ENCODE measurements around the gene MAP2K4.

Gene MAP2K4

DNA sequence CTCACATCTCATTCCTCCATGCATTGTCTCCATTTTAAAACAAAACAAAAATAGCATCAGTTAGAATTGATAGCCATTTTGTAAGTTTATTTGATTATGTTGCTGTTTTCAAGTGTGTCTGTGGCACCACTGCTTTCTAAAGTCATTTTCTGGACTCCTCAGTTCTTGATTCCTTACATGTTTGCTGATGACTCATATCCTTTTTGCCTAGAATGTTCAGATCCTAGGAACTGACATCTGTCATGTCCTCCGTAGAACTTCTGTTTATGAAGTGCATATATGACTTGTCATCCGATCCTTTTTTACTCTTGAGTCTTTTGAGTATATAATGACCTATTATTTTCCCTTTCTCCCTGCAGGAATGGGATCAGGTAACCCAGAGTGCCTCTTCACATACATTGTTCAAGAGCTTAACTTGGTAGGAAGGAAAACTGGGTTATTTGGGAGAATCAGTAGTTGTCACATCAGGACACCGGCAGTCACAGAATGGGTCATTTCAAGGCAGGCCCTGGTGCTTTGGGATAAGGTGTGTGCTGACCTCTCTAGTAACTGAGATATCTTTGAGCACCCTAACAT is 69.2 kb downstream of the MAP2K4 start:
- no CpG with 5 or more reads among the region's 3 CpGs for WGBS, 2 donors (ENCODE audit: extremely low coverage in 2 of 2, insufficient read length in 2 of 2, insufficient replicate concordance in 1 of 2)
- no peak overlapping the region for H3K4me3 ChIP-seq (ENCODE audit: low read length in 2 of 2)

DNA sequence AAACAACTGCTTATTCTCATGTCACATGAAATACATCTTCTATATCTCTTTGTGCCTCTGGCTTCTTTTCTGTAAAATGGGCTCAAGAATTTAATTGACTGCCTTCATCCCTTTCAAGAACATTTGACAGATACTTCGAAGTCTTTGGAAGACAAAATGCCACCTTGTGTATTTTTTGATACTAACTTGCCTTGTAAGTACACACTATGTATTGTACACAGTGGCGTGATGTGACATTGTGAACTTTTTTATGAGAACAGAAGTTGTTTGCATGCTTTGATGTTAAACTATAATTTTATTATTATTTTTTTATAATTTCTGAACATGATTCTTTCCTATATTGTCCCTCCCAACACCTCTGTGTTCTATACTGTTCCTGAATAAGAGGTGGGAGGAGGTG is 73.7 kb downstream of the MAP2K4 start:
- H4K91ac ChIP-seq (ENCODE audit: low read depth, low read length, poor library complexity), result no peak overlapping the region
- H3K14ac ChIP-seq (ENCODE audit: low read length), result no peak overlapping the region
- H3K9ac ChIP-seq (ENCODE audit: low read depth, low read length, poor library complexity), result no peak overlapping the region
- H3K79me1 ChIP-seq (ENCODE audit: low read depth, low read length), result peaks cover 2% of the 10 kb centered on the region
- no peak overlapping the region for H3K18ac ChIP-seq (ENCODE audit: low read length)
- peaks cover 0 to 3% of the 10 kb centered on the region in 2 donors for H3K4me1 ChIP-seq (ENCODE audit: control insufficient read depth in 2 of 2, insufficient read depth in 1 of 2, low read depth in 1 of 2, low read length in 2 of 2)
- no peak overlapping the region for H3K27ac ChIP-seq (replicated peaks; ENCODE audit: low read length)
- no peaks in the 10 kb centered on the region for H3K27me3 ChIP-seq (ENCODE audit: control insufficient read depth in 3 of 3, insufficient read depth in 3 of 3, low read depth in 1 of 3, low read length in 3 of 3)
- H2BK120ac ChIP-seq (ENCODE audit: low read depth, low read length), result no peak overlapping the region
- no peak overlapping the region for H3K4ac ChIP-seq (ENCODE audit: low read length)
- H2BK15ac ChIP-seq (ENCODE audit: low read length), result no peak overlapping the region
- no CpG with 5 or more reads among the region's 2 CpGs for WGBS, 2 donors (ENCODE audit: extremely low coverage in 2 of 2, insufficient read length in 2 of 2, insufficient replicate concordance in 1 of 2)
- H2BK5ac ChIP-seq (ENCODE audit: low read length), result no peak overlapping the region
- H3K4me2 ChIP-seq (ENCODE audit: insufficient read depth, low read length, poor library complexity, severe bottlenecking), result no peak overlapping the region
- H3K9me3 ChIP-seq (replicated peaks in 1 of 2; ENCODE audit: control insufficient read depth in 2 of 2, insufficient read depth in 1 of 2, low read depth in 1 of 2, low read length in 2 of 2), result peaks cover 0 to 4% of the 10 kb centered on the region in 2 donors
- no peak overlapping the region for H4K8ac ChIP-seq (ENCODE audit: low read depth, low read length)
- DNase-seq (ENCODE audit: low spot score), result no peak
- peaks cover 2 to 51% of the 10 kb centered on the region in 2 donors for H3K36me3 ChIP-seq (replicated peaks in 1 of 2; ENCODE audit: control insufficient read depth in 2 of 2, insufficient read depth in 2 of 2, low read length in 2 of 2)
- no peak overlapping the region for H2AK5ac ChIP-seq (ENCODE audit: low read depth, low read length)
- H2BK12ac ChIP-seq (ENCODE audit: low read length), result no peak overlapping the region
- no peak overlapping the region for H3K4me3 ChIP-seq (ENCODE audit: low read length in 2 of 2)
- H3K23ac ChIP-seq (ENCODE audit: low read depth, low read length, poor library complexity), result no peak overlapping the region
- H2AFZ ChIP-seq (ENCODE audit: low read length), result no peak overlapping the region

More for the DNA sequence above, 69.2 kb downstream of the MAP2K4 start:
- H3K9ac ChIP-seq (ENCODE audit: low read depth, low read length, poor library complexity), result no peak overlapping the region
- no peak overlapping the region for H3K4ac ChIP-seq (ENCODE audit: low read length)
- no peak overlapping the region for H3K14ac ChIP-seq (ENCODE audit: low read length)
- H3K23ac ChIP-seq (ENCODE audit: low read depth, low read length, poor library complexity), result no peak overlapping the region
- H3K27me3 ChIP-seq (ENCODE audit: control insufficient read depth in 3 of 3, insufficient read depth in 3 of 3, low read depth in 1 of 3, low read length in 3 of 3), result no peaks in the 10 kb centered on the region
- H2BK15ac ChIP-seq (ENCODE audit: low read length), result no peak overlapping the region
- peaks cover 0 to 3% of the 10 kb centered on the region in 2 donors for H3K4me1 ChIP-seq (ENCODE audit: control insufficient read depth in 2 of 2, insufficient read depth in 1 of 2, low read depth in 1 of 2, low read length in 2 of 2)
- H2AK5ac ChIP-seq (ENCODE audit: low read depth, low read length), result no peak overlapping the region
- H3K79me1 ChIP-seq (ENCODE audit: low read depth, low read length), result peaks cover 2% of the 10 kb centered on the region
- no peaks in the 10 kb centered on the region for H3K9me3 ChIP-seq (replicated peaks in 1 of 2; ENCODE audit: control insufficient read depth in 2 of 2, insufficient read depth in 1 of 2, low read depth in 1 of 2, low read length in 2 of 2)
- no peak overlapping the region for H3K27ac ChIP-seq (replicated peaks; ENCODE audit: low read length)
- no peak for DNase-seq (ENCODE audit: low spot score)
- no peak overlapping the region for H4K8ac ChIP-seq (ENCODE audit: low read depth, low read length)
- H2BK120ac ChIP-seq (ENCODE audit: low read depth, low read length), result no peak overlapping the region
- H3K4me2 ChIP-seq (ENCODE audit: insufficient read depth, low read length, poor library complexity, severe bottlenecking), result no peak overlapping the region
- no peak overlapping the region for H2AFZ ChIP-seq (ENCODE audit: low read length)
- H3K36me3 ChIP-seq (replicated peaks in 1 of 2; ENCODE audit: control insufficient read depth in 2 of 2, insufficient read depth in 2 of 2, low read length in 2 of 2), result peaks cover 2 to 30% of the 10 kb centered on the region in 2 donors
- no peak overlapping the region for H3K18ac ChIP-seq (ENCODE audit: low read length)
- H2BK12ac ChIP-seq (ENCODE audit: low read length), result no peak overlapping the region
- no peak overlapping the region for H2BK5ac ChIP-seq (ENCODE audit: low read length)
- no peak overlapping the region for H4K91ac ChIP-seq (ENCODE audit: low read depth, low read length, poor library complexity)

DNA sequence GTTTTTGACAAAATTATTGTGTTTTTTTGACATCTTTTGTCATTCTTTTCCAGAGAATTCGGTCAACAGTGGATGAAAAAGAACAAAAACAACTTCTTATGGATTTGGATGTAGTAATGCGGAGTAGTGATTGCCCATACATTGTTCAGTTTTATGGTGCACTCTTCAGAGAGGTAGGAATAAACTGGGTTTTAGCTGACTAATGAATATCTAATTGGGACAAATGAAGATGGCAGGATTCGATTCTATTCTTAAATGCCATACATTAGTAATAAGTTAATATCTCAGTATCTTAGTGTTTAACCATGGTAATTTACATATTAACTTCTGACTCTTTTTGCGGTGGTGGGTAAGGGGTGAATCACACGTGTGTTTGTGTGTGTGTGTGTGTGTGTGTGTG is 74.8 kb downstream of the MAP2K4 start:
- H3K79me1 ChIP-seq (ENCODE audit: low read depth, low read length), result no peaks in the 10 kb centered on the region
- no CpG with 5 or more reads among the region's 5 CpGs for whole genome bisulfite sequencing, 2 donors (ENCODE audit: extremely low coverage in 2 of 2, insufficient read length in 2 of 2, insufficient replicate concordance in 1 of 2)

DNA sequence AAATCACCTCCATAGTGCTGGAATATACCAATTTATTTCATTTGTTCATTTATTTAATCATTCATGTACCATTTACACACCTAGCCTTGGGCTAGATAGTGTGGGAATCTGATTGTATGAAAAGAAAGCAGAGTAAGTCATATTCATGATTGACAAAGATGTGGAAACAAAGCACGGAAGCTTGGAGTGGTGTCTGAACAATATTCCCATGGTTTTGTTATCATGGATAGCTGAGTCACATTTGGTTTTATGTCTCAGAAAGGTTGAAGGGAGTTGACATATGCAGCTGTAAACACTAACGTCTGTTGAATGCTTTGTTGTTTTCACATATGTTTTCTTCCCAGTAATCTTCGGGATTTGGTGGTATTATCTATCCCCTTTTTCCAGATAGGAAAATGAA is 76.6 kb downstream of the MAP2K4 start:
- Histone ChIP-seq H3K9ac (ENCODE audit: low read depth, low read length, poor library complexity) (no peak overlapping the region), H3K4me2 (ENCODE audit: insufficient read depth, low read length, poor library complexity, severe bottlenecking) (no peak overlapping the region), H3K14ac (ENCODE audit: low read length) (no peak overlapping the region), H3K9me3 (replicated peaks in 1 of 2; ENCODE audit: control insufficient read depth in 2 of 2, insufficient read depth in 1 of 2, low read depth in 1 of 2, low read length in 2 of 2) (peaks cover 0 to 8% of the 10 kb centered on the region in 2 donors), H3K23ac (ENCODE audit: low read depth, low read length, poor library complexity) (no peak overlapping the region), H3K4me1 (ENCODE audit: control insufficient read depth in 2 of 2, insufficient read depth in 1 of 2, low read depth in 1 of 2, low read length in 2 of 2) (no peaks in the 10 kb centered on the region), H4K8ac (ENCODE audit: low read depth, low read length) (no peak overlapping the region), H3K4me3 (ENCODE audit: low read length in 2 of 2) (no peak overlapping the region), H3K27ac (replicated peaks; ENCODE audit: low read length) (no peak overlapping the region), H2BK120ac (ENCODE audit: low read depth, low read length) (no peak overlapping the region), H4K91ac (ENCODE audit: low read depth, low read length, poor library complexity) (no peak overlapping the region), H3K4ac (ENCODE audit: low read length) (no peak overlapping the region), H3K36me3 (replicated peaks in 1 of 2; ENCODE audit: control insufficient read depth in 2 of 2, insufficient read depth in 2 of 2, low read length in 2 of 2) (peaks cover 0 to 48% of the 10 kb centered on the region in 2 donors), H2AK5ac (ENCODE audit: low read depth, low read length) (no peak overlapping the region), H2BK5ac (ENCODE audit: low read length) (no peak overlapping the region), H2BK15ac (ENCODE audit: low read length) (no peak overlapping the region), H2AFZ (ENCODE audit: low read length) (no peak overlapping the region), H2BK12ac (ENCODE audit: low read length) (no peak overlapping the region), H3K79me1 (ENCODE audit: low read depth, low read length) (no peaks in the 10 kb centered on the region), H3K27me3 (ENCODE audit: control insufficient read depth in 3 of 3, insufficient read depth in 3 of 3, low read depth in 1 of 3, low read length in 3 of 3) (no peaks in the 10 kb centered on the region), H3K18ac (ENCODE audit: low read length) (no peak overlapping the region)
- DNase-seq (ENCODE audit: low spot score), result no peak
- no CpG with 5 or more reads among the region's 3 CpGs for WGBS, 2 donors (ENCODE audit: extremely low coverage in 2 of 2, insufficient read length in 2 of 2, insufficient replicate concordance in 1 of 2)

More for the DNA sequence above, 74.8 kb downstream of the MAP2K4 start:
- H3K27ac ChIP-seq (replicated peaks; ENCODE audit: low read length), result no peak overlapping the region
- no peak overlapping the region for H2AK5ac ChIP-seq (ENCODE audit: low read depth, low read length)
- peaks cover 0 to 4% of the 10 kb centered on the region in 2 donors for H3K9me3 ChIP-seq (replicated peaks in 1 of 2; ENCODE audit: control insufficient read depth in 2 of 2, insufficient read depth in 1 of 2, low read depth in 1 of 2, low read length in 2 of 2)
- no peak overlapping the region for H3K23ac ChIP-seq (ENCODE audit: low read depth, low read length, poor library complexity)
- H3K4ac ChIP-seq (ENCODE audit: low read length), result no peak overlapping the region
- no peak overlapping the region for H2BK12ac ChIP-seq (ENCODE audit: low read length)
- no peak overlapping the region for H3K14ac ChIP-seq (ENCODE audit: low read length)
- no peak overlapping the region for H4K8ac ChIP-seq (ENCODE audit: low read depth, low read length)
- no peak overlapping the region for H2BK5ac ChIP-seq (ENCODE audit: low read length)
- no peak overlapping the region for H3K18ac ChIP-seq (ENCODE audit: low read length)
- no peak overlapping the region for H3K4me2 ChIP-seq (ENCODE audit: insufficient read depth, low read length, poor library complexity, severe bottlenecking)
- H2BK120ac ChIP-seq (ENCODE audit: low read depth, low read length), result no peak overlapping the region
- H3K9ac ChIP-seq (ENCODE audit: low read depth, low read length, poor library complexity), result no peak overlapping the region
- no peak overlapping the region for H4K91ac ChIP-seq (ENCODE audit: low read depth, low read length, poor library complexity)
- DNase-seq (ENCODE audit: low spot score), result no peak
- peaks cover 0 to 55% of the 10 kb centered on the region in 2 donors for H3K36me3 ChIP-seq (replicated peaks in 1 of 2; ENCODE audit: control insufficient read depth in 2 of 2, insufficient read depth in 2 of 2, low read length in 2 of 2)
- no peaks in the 10 kb centered on the region for H3K27me3 ChIP-seq (ENCODE audit: control insufficient read depth in 3 of 3, insufficient read depth in 3 of 3, low read depth in 1 of 3, low read length in 3 of 3)
- H2BK15ac ChIP-seq (ENCODE audit: low read length), result no peak overlapping the region
- H3K4me1 ChIP-seq (ENCODE audit: control insufficient read depth in 2 of 2, insufficient read depth in 1 of 2, low read depth in 1 of 2, low read length in 2 of 2), result no peaks in the 10 kb centered on the region
- H3K4me3 ChIP-seq (ENCODE audit: low read length in 2 of 2), result no peak overlapping the region
- H2AFZ ChIP-seq (ENCODE audit: low read length), result no peak overlapping the region
